Measurements from ENCODE around the gene XRCC2. TPM values are rescaled to one million over a fixed set of nuclear protein-coding genes. Genes with fewer than 3 reads are reported as not detected.

XRCC2 gene
- total RNA-seq, 1 experiment from 2014 or later, result 5.2 TPM

GRCh38 chr7:152663148-152663740 lies 12.7 kb downstream of the XRCC2 start:
- no peak for DNase-seq (ENCODE audit: unreplicated experiment)
- no TSS peak for BruUV-seq (replicated peaks)
- Mint-ChIP-seq H3K36me3 (ENCODE audit: insufficient read depth, unreplicated experiment) (peaks cover 2% of the 10 kb centered on the region), H3K4me1 (ENCODE audit: insufficient read depth, unreplicated experiment) (peaks cover 13% of the 10 kb centered on the region), H3K9me3 (ENCODE audit: unreplicated experiment) (no peaks in the 10 kb centered on the region), H3K27me3 (ENCODE audit: insufficient read depth, unreplicated experiment) (no peaks in the 10 kb centered on the region), H3K27ac (ENCODE audit: low read depth, unreplicated experiment) (no peak overlapping the region), H3K4me3 (ENCODE audit: unreplicated experiment) (no peak overlapping the region)
- CTCF ChIA-PET, result no interaction called here
- intact Hi-C loops (cut with micrococcal nuclease), result no loop called here
- no peak for TF ChIP-seq CTCF (IDR thresholded peaks at IDR 0.05; ENCODE audit: unreplicated experiment)
- POLR2A ChIA-PET, result no interaction called here

- no peaks in the 10 kb centered on the region for H3K27me3 Mint-ChIP-seq (ENCODE audit: insufficient read depth, unreplicated experiment)
- H3K36me3 Mint-ChIP-seq (ENCODE audit: insufficient read depth, unreplicated experiment), result peaks cover 6% of the 10 kb centered on the region
- no peak for DNase-seq (ENCODE audit: unreplicated experiment)
- intact Hi-C loops (cut with micrococcal nuclease), result no loop called here
- POLR2A ChIA-PET, result interaction anchor here (0.9 kb wide), 1 partner anchor 13 kb away, joined by 4 read pairs; no protein-coding TSS in a partner anchor
- H3K4me1 Mint-ChIP-seq (ENCODE audit: insufficient read depth, unreplicated experiment), result peaks cover 8% of the 10 kb centered on the region
- no peak overlapping the region for H3K27ac Mint-ChIP-seq (ENCODE audit: low read depth, unreplicated experiment)
- no peak overlapping the region for H3K4me3 Mint-ChIP-seq (ENCODE audit: unreplicated experiment)
- no TSS peak for BruUV-seq (replicated peaks)
- no peak for TF ChIP-seq CTCF (IDR thresholded peaks at IDR 0.05; ENCODE audit: unreplicated experiment)
- no peaks in the 10 kb centered on the region for H3K9me3 Mint-ChIP-seq (ENCODE audit: unreplicated experiment)
- CTCF ChIA-PET, result interaction anchor here (0.7 kb wide), 1 partner anchor 1090 kb away, joined by 3 read pairs; no protein-coding TSS in a partner anchor
Observed at GRCh38 chr7:152661479-152661878, 14.5 kb downstream of the XRCC2 start.

- no peak for DNase-seq (ENCODE audit: unreplicated experiment)
- ChIA-PET POLR2A (interaction anchor here (0.6 kb wide), 1 partner anchor 420 kb away, joined by 3 read pairs; no protein-coding TSS in a partner anchor), CTCF (interaction anchor here (0.6 kb wide), 2 partner anchors 72 to 466 kb away, joined by 3 read pairs; no protein-coding TSS in a partner anchor)
- H3K4me3 Mint-ChIP-seq (ENCODE audit: unreplicated experiment), result no peak overlapping the region
- H3K9me3 Mint-ChIP-seq (ENCODE audit: unreplicated experiment), result no peaks in the 10 kb centered on the region
- no peaks in the 10 kb centered on the region for H3K27me3 Mint-ChIP-seq (ENCODE audit: insufficient read depth, unreplicated experiment)
- TF ChIP-seq CTCF (IDR thresholded peaks at IDR 0.05; ENCODE audit: unreplicated experiment), result no peak
- intact Hi-C loops (cut with micrococcal nuclease), result no loop called here
- no peak overlapping the region for H3K27ac Mint-ChIP-seq (ENCODE audit: low read depth, unreplicated experiment)
- H3K4me1 Mint-ChIP-seq (ENCODE audit: insufficient read depth, unreplicated experiment), result peaks cover 8% of the 10 kb centered on the region
- BruUV-seq (replicated peaks), result no TSS peak
- peaks cover 6% of the 10 kb centered on the region for H3K36me3 Mint-ChIP-seq (ENCODE audit: insufficient read depth, unreplicated experiment)
Observed at GRCh38 chr7:152660021-152660420, 15.9 kb downstream of the XRCC2 start.

GRCh38 chr7:152654971-152655370 lies 21.0 kb downstream of the XRCC2 start:
- no peaks in the 10 kb centered on the region for H3K9me3 Mint-ChIP-seq (ENCODE audit: unreplicated experiment)

More at GRCh38 chr7:152654971-152655370, 21.0 kb downstream of the XRCC2 start:
- no peak for TF ChIP-seq CTCF (IDR thresholded peaks at IDR 0.05; ENCODE audit: unreplicated experiment)
- Mint-ChIP-seq H3K4me1 (ENCODE audit: insufficient read depth, unreplicated experiment) (no peaks in the 10 kb centered on the region), H3K4me3 (ENCODE audit: unreplicated experiment) (no peak overlapping the region), H3K27ac (ENCODE audit: low read depth, unreplicated experiment) (peak overlapping the region; percentile 24), H3K36me3 (ENCODE audit: insufficient read depth, unreplicated experiment) (peaks cover 15% of the 10 kb centered on the region), H3K27me3 (ENCODE audit: insufficient read depth, unreplicated experiment) (no peaks in the 10 kb centered on the region)
- no peak for DNase-seq (ENCODE audit: unreplicated experiment)
- CTCF ChIA-PET, result interaction anchor here (0.7 kb wide), 1 partner anchor 214 kb away, joined by 3 read pairs; no protein-coding TSS in a partner anchor
- BruUV-seq (replicated peaks), result no TSS peak
- intact Hi-C loops (cut with micrococcal nuclease), result no loop called here
- POLR2A ChIA-PET, result no interaction called here

Data from MCF 10A (cell line).